Neural progenitor cell (in vitro differentiated cells): ENCODE measurements around the gene ZNF124. TPM values are rescaled to one million over a fixed set of nuclear protein-coding genes. Genes with fewer than 3 reads are reported as not detected.

Experiments
- DNase-seq: peaks from one replicate; pipeline ENCODE4 v3.0.0-alpha.2; 2016; ENCODE audit warnings: low spot score
- H2AFZ ChIP-seq: fragments of 200-600 bp; sonication (generic); replicated peaks from 2 replicates; pipeline ENCODE4 v1.6.1; 2016; ENCODE audit warnings: antibody characterized with exemption
- H3F3A ChIP-seq: fragments of 200-600 bp; sonication (generic); 2 replicates; pipeline ENCODE4 v1.6.1; 2016; ENCODE audit warnings: antibody characterized with exemption, low read depth
- H3K27ac ChIP-seq: fragments of 200-600 bp; sonication (generic); 2 replicates; pipeline ENCODE4 v1.5.1; 2016; ENCODE audit warnings: mild to moderate bottlenecking
- H3K27me3 ChIP-seq: fragments of 200-600 bp; sonication (generic); 2 replicates; pipeline ENCODE4 v1.6.1; 2016; ENCODE audit warnings: mild to moderate bottlenecking, moderate library complexity
- H3K36me3 ChIP-seq: fragments of 200-600 bp; sonication (generic); 2 replicates; pipeline ENCODE4 v1.5.1; 2016
- H3K4me1 ChIP-seq: fragments of 200-600 bp; sonication (generic); 2 replicates; pipeline ENCODE4 v1.6.1; 2016; ENCODE audit warnings: mixed run types
- H3K4me2 ChIP-seq: fragments of 200-600 bp; sonication (generic); 2 replicates; pipeline ENCODE4 v1.6.1; 2016
- H3K4me3 ChIP-seq: fragments of 200-600 bp; sonication (generic); 2 replicates; pipeline ENCODE4 v1.5.1; 2016
- H3K79me2 ChIP-seq: fragments of 200-600 bp; sonication (generic); 2 replicates; pipeline ENCODE4 v1.6.1; 2016; ENCODE audit warnings: low read depth
- H3K9ac ChIP-seq: fragments of 200-600 bp; sonication (generic); 2 replicates; pipeline ENCODE4 v1.6.1; 2016
- H3K9me3 ChIP-seq: fragments of 200-600 bp; sonication (generic); 2 replicates; pipeline ENCODE4 v1.5.1; 2016; ENCODE audit warnings: low read depth
- H4K20me1 ChIP-seq: fragments of 200-600 bp; sonication (generic); 2 replicates; pipeline ENCODE4 v1.6.1; 2016; ENCODE audit warnings: low read depth
- H3K27ac Mint-ChIP-seq: 3 replicates; pipeline ENCODE4 v1.8.0; 2021; ENCODE audit warnings: mixed read lengths
- H3K27me3 Mint-ChIP-seq: 2 replicates; pipeline ENCODE4 v1.8.0; 2022; ENCODE audit warnings: low read depth, mild to moderate bottlenecking, inconsistent platforms, moderate library complexity, mixed read lengths; ENCODE audit not compliant: insufficient read depth
- H3K36me3 Mint-ChIP-seq: 3 replicates; pipeline ENCODE4 v1.8.0; 2021; ENCODE audit warnings: mixed read lengths
- H3K4me1 Mint-ChIP-seq: 3 replicates; pipeline ENCODE4 v1.8.0; 2021; ENCODE audit warnings: mixed read lengths
- H3K4me3 Mint-ChIP-seq: 3 replicates; pipeline ENCODE4 v1.8.0; 2021; ENCODE audit warnings: mild to moderate bottlenecking, moderate library complexity, mixed read lengths
- H3K9me3 Mint-ChIP-seq: 3 replicates; pipeline ENCODE4 v1.8.0; 2020; ENCODE audit warnings: mixed read lengths
- CTCF ChIP-seq: fragments of 200-600 bp; sonication (generic); IDR thresholded peaks from 2 replicates; pipeline ENCODE4 v1.5.1; 2017; ENCODE audit warnings: antibody characterized with exemption, mild to moderate bottlenecking
- EZH2 ChIP-seq: fragments of 200-600 bp; sonication (generic); IDR thresholded peaks from 2 replicates; pipeline ENCODE4 v1.6.1; 2017; ENCODE audit warnings: antibody characterized with exemption, mild to moderate bottlenecking, moderate library complexity
- EZH2phosphoT487 ChIP-seq: fragments of 200-600 bp; sonication (generic); IDR thresholded peaks from 2 replicates; pipeline ENCODE4 v1.6.1; 2017; ENCODE audit warnings: antibody characterized with exemption
- total RNA-seq: library from RNA; depleted of rRNA; stranded (reverse); fragments of >200 nt; gene quantifications from 2 replicates; pipeline ENCODE4 v1.2.3, GENCODE V29; 2015; ENCODE audit warnings: low replicate concordance

ZNF124 gene
- total RNA-seq, 1 donor from 2014 or later = 129 TPM

GRCh38 chr1:247112479-247112781 lies 59.4 kb downstream of the ZNF124 start:
- peaks cover 24% of the 10 kb centered on the region for H3K27me3 Mint-ChIP-seq
- no peak for TF ChIP-seq EZH2
- TF ChIP-seq CTCF = no peak
- TF ChIP-seq EZH2phosphoT487 = no peak
- Histone ChIP-seq H3K27me3 (peaks cover 44% of the 10 kb centered on the region), H3K9me3 (no peaks in the 10 kb centered on the region), H3K4me1 (peaks cover 5% of the 10 kb centered on the region), H2AFZ (peak overlapping the region; percentile 95), H3K36me3 (no peaks in the 10 kb centered on the region), H3K27ac (no peak overlapping the region), H3K9ac (no peak overlapping the region), H3F3A (peaks cover 19% of the 10 kb centered on the region), H4K20me1 (no peaks in the 10 kb centered on the region), H3K79me2 (no peaks in the 10 kb centered on the region), H3K4me2 (peak overlapping the region; percentile 87), H3K4me3 (peak overlapping the region; percentile 61)
- H3K27ac Mint-ChIP-seq = no peak overlapping the region
- no peak for DNase-seq
- H3K36me3 Mint-ChIP-seq = peaks cover 14% of the 10 kb centered on the region
- H3K9me3 Mint-ChIP-seq = peaks cover 12% of the 10 kb centered on the region
- peak overlapping the region; percentile 80 for H3K4me3 Mint-ChIP-seq
- H3K4me1 Mint-ChIP-seq = peaks cover 9% of the 10 kb centered on the region

GRCh38 chr1:247111700-247112478 lies 59.9 kb downstream of the ZNF124 start:
- H3K27ac Mint-ChIP-seq = no peak overlapping the region
- no peaks in the 10 kb centered on the region for H3K79me2 ChIP-seq
- H3K9me3 Mint-ChIP-seq = peaks cover 12% of the 10 kb centered on the region
- peaks cover 44% of the 10 kb centered on the region for H3K27me3 ChIP-seq
- H3K4me3 Mint-ChIP-seq = peak overlapping the region; percentile 78
- H2AFZ ChIP-seq = peak overlapping the region; percentile 95
- peak overlapping the region; percentile 87 for H3K4me2 ChIP-seq
- peaks cover 24% of the 10 kb centered on the region for H3K27me3 Mint-ChIP-seq
- H3K4me1 ChIP-seq = peaks cover 5% of the 10 kb centered on the region
- H3K4me3 ChIP-seq = peak overlapping the region; percentile 61
- H3K36me3 Mint-ChIP-seq = peaks cover 14% of the 10 kb centered on the region
- H3K9me3 ChIP-seq = no peaks in the 10 kb centered on the region
- no peaks in the 10 kb centered on the region for H3K36me3 ChIP-seq
- H3K27ac ChIP-seq = no peak overlapping the region
- H3F3A ChIP-seq = peaks cover 19% of the 10 kb centered on the region
- no peak overlapping the region for H3K9ac ChIP-seq
- TF ChIP-seq EZH2 (no peak), CTCF (no peak), EZH2phosphoT487 (no peak)
- DNase-seq = peak; percentile 69
- H3K4me1 Mint-ChIP-seq = peaks cover 9% of the 10 kb centered on the region
- H4K20me1 ChIP-seq = no peaks in the 10 kb centered on the region

GRCh38 chr1:247111259-247111699 lies 60.5 kb downstream of the ZNF124 start:
- H3K27ac Mint-ChIP-seq = no peak overlapping the region
- Histone ChIP-seq H3K9me3 (no peaks in the 10 kb centered on the region), H3K79me2 (no peaks in the 10 kb centered on the region), H3K27ac (no peak overlapping the region), H3K4me3 (peak overlapping the region; percentile 61), H3K36me3 (no peaks in the 10 kb centered on the region), H3K4me2 (peak overlapping the region; percentile 87), H3K9ac (no peak overlapping the region), H4K20me1 (no peaks in the 10 kb centered on the region), H2AFZ (peak overlapping the region; percentile 95), H3K4me1 (peaks cover 5% of the 10 kb centered on the region), H3F3A (peaks cover 19% of the 10 kb centered on the region), H3K27me3 (peaks cover 44% of the 10 kb centered on the region)
- peaks cover 9% of the 10 kb centered on the region for H3K4me1 Mint-ChIP-seq
- peak overlapping the region; percentile 85 for H3K4me3 Mint-ChIP-seq
- peaks cover 12% of the 10 kb centered on the region for H3K9me3 Mint-ChIP-seq
- peaks cover 24% of the 10 kb centered on the region for H3K27me3 Mint-ChIP-seq
- TF ChIP-seq EZH2 (no peak), CTCF (no peak), EZH2phosphoT487 (peak; percentile 34)
- H3K36me3 Mint-ChIP-seq = peaks cover 14% of the 10 kb centered on the region
- DNase-seq = peak; percentile 65
